ENCODE results near the gene FUT8.

The FUT8 gene

GRCh38 chr14:65412032-65412846 lies at the start of gene FUT8:
TSS of gene FUT8 (plus strand) at chr14:65412730. CDS start at chr14:65561564, 148,834 bp downstream.
- Mint-ChIP-seq H3K9me3 (no peaks in the 10 kb centered on the region), H3K27ac (peak within 1 kb of the TSS; percentile 99), H3K4me1 (peaks cover 37% of the 10 kb centered on the region), H3K4me3 (peak within 1 kb of the TSS; percentile 95), H3K36me3 (no peaks in the 10 kb centered on the region), H3K27me3 (no peaks in the 10 kb centered on the region)
- ATAC-seq: peak; percentile 97

- Mint-ChIP-seq H3K4me1 (peaks cover 37% of the 10 kb centered on the region), H3K36me3 (no peaks in the 10 kb centered on the region), H3K27me3 (no peaks in the 10 kb centered on the region), H3K27ac (peak overlapping the region; percentile 58), H3K9me3 (no peaks in the 10 kb centered on the region), H3K4me3 (no peak overlapping the region)
- ATAC-seq: no peak
These were observed 45.5 kb upstream of the FUT8 start for GRCh38 chr14:65366802-65367565.

DNA sequence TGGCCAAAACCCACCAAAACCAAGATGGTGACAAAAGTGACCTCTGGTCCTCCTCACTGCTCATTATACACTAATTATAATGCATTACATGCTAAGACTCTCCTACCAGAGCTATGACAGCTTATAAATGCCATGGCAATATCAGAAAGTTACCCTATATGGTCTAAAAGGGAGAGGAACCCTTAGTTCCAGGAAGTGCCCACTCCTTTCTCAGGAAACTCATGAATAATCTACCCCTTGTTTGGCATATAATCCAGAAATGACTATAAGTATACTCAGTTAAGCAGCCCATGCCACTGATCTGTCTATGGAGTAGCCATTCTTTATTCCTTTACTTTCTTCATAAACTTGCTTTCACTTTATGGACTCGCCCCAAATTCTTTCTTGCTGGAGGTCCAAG lies 43.0 kb upstream of the FUT8 start:
- peaks cover 57% of the 10 kb centered on the region for H3K4me1 Mint-ChIP-seq
- H3K9me3 Mint-ChIP-seq: no peaks in the 10 kb centered on the region

GRCh38 chr14:65370801-65371248 lies 41.7 kb upstream of the FUT8 start:
- Mint-ChIP-seq H3K27ac (no peak overlapping the region), H3K9me3 (no peaks in the 10 kb centered on the region), H3K4me1 (peaks cover 56% of the 10 kb centered on the region), H3K4me3 (no peak overlapping the region), H3K27me3 (no peaks in the 10 kb centered on the region), H3K36me3 (peaks cover 11% of the 10 kb centered on the region)
- ATAC-seq: no peak

More for the DNA sequence above, 43.0 kb upstream of the FUT8 start:
- H3K27ac Mint-ChIP-seq: no peak overlapping the region
- peaks cover 11% of the 10 kb centered on the region for H3K36me3 Mint-ChIP-seq
- H3K27me3 Mint-ChIP-seq: no peaks in the 10 kb centered on the region
- no peak for ATAC-seq
- no peak overlapping the region for H3K4me3 Mint-ChIP-seq

DNA sequence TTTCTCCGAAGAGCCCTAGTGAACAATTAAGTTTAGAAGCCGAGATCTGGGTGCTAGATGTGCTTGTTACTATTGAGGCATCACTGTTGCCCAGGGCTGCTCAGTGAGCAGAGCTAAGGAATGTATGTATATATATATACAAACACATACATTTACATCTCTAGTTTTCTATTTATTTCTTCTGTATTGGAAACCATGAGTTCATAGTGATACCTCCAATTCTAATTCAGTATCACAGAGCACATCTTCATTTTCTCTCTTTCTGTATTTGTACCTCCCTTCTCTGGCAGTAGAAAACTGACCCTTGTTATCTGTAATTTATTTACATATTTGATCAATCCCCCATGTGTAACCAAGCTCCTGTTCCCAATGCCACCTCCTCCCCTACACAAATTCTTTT lies 40.7 kb upstream of the FUT8 start:
- Mint-ChIP-seq H3K9me3 (no peaks in the 10 kb centered on the region), H3K27ac (peak overlapping the region; percentile 34), H3K36me3 (peaks cover 11% of the 10 kb centered on the region), H3K27me3 (no peaks in the 10 kb centered on the region), H3K4me3 (no peak overlapping the region), H3K4me1 (peaks cover 46% of the 10 kb centered on the region)
- ATAC-seq: no peak

GRCh38 chr14:65373016-65373670 lies 39.4 kb upstream of the FUT8 start:
- Mint-ChIP-seq H3K27me3 (no peaks in the 10 kb centered on the region), H3K27ac (peak overlapping the region; percentile 6), H3K4me1 (peaks cover 44% of the 10 kb centered on the region), H3K36me3 (peaks cover 11% of the 10 kb centered on the region), H3K4me3 (peak overlapping the region; percentile 15), H3K9me3 (no peaks in the 10 kb centered on the region)
- ATAC-seq: no peak

DNA sequence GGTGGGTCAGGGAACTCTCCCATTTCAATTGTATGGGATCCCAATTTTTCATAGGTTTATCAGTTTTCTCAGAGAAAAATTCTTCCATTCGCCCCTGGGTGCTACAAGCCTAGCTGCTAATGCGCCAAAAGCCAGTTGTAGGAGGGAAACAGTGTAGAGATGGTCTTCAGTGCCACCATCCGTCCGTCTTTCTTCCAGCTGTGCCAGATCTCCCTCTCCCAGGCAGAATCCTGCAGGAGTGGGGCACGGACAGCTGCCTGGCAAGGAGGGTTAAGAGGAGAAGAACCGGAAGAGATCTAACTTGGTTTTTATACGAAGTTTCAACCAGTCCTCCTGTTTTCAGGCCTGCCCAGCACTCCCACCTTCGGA lies 38.9 kb upstream of the FUT8 start:
- Mint-ChIP-seq H3K36me3 (peaks cover 11% of the 10 kb centered on the region), H3K9me3 (no peaks in the 10 kb centered on the region), H3K27me3 (no peaks in the 10 kb centered on the region), H3K4me3 (peak overlapping the region; percentile 8), H3K27ac (peak overlapping the region; percentile 6), H3K4me1 (peaks cover 44% of the 10 kb centered on the region)
- no peak for ATAC-seq

GRCh38 chr14:65377576-65377975 lies 35.0 kb upstream of the FUT8 start:
- Mint-ChIP-seq H3K4me3 (no peak overlapping the region), H3K36me3 (peaks cover 21% of the 10 kb centered on the region), H3K27ac (peak overlapping the region; percentile 25), H3K9me3 (no peaks in the 10 kb centered on the region), H3K4me1 (peaks cover 23% of the 10 kb centered on the region), H3K27me3 (no peaks in the 10 kb centered on the region)
- ATAC-seq: no peak

DNA sequence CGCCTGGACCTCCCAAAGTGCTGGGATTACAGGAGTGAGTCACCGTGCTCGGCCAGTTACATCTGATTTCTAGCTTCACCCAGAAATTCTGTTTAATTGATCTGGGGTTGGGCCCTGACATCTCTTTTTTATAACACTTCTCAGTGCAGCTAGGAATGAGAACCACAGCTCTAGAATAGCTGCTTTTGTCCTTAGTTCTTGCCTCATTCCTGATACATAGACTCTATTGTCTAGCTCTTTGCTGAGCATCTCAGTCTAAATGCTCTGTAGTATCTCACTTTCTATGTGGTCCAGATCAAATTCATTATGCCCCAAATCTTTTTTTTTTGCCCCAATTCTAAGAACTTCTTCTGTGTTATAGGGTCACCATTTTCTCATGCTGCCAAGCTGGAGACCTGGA lies 29.9 kb upstream of the FUT8 start:
- Mint-ChIP-seq H3K27ac (no peak overlapping the region), H3K4me1 (peaks cover 5% of the 10 kb centered on the region), H3K4me3 (no peak overlapping the region), H3K27me3 (no peaks in the 10 kb centered on the region), H3K36me3 (peaks cover 10% of the 10 kb centered on the region), H3K9me3 (no peaks in the 10 kb centered on the region)
- no peak for ATAC-seq

- H3K36me3 Mint-ChIP-seq: no peaks in the 10 kb centered on the region
- H3K4me3 Mint-ChIP-seq: no peak overlapping the region
- no peaks in the 10 kb centered on the region for H3K9me3 Mint-ChIP-seq
- H3K27me3 Mint-ChIP-seq: no peaks in the 10 kb centered on the region
- ATAC-seq: no peak
- no peak overlapping the region for H3K27ac Mint-ChIP-seq
- no peaks in the 10 kb centered on the region for H3K4me1 Mint-ChIP-seq
These were observed 25.4 kb upstream of the FUT8 start for GRCh38 chr14:65387171-65387570.

GRCh38 chr14:65387628-65388027 lies 24.9 kb upstream of the FUT8 start:
- H3K27me3 Mint-ChIP-seq: no peaks in the 10 kb centered on the region
- H3K27ac Mint-ChIP-seq: no peak overlapping the region
- no peak overlapping the region for H3K4me3 Mint-ChIP-seq
- no peaks in the 10 kb centered on the region for H3K9me3 Mint-ChIP-seq
- H3K4me1 Mint-ChIP-seq: no peaks in the 10 kb centered on the region
- no peaks in the 10 kb centered on the region for H3K36me3 Mint-ChIP-seq
- ATAC-seq: no peak

GRCh38 chr14:65392296-65392695 lies 20.2 kb upstream of the FUT8 start:
- Mint-ChIP-seq H3K27me3 (no peaks in the 10 kb centered on the region), H3K4me1 (peaks cover 16% of the 10 kb centered on the region), H3K36me3 (peaks cover 32% of the 10 kb centered on the region), H3K9me3 (peaks cover 19% of the 10 kb centered on the region), H3K4me3 (no peak overlapping the region), H3K27ac (no peak overlapping the region)
- no peak for ATAC-seq

DNA sequence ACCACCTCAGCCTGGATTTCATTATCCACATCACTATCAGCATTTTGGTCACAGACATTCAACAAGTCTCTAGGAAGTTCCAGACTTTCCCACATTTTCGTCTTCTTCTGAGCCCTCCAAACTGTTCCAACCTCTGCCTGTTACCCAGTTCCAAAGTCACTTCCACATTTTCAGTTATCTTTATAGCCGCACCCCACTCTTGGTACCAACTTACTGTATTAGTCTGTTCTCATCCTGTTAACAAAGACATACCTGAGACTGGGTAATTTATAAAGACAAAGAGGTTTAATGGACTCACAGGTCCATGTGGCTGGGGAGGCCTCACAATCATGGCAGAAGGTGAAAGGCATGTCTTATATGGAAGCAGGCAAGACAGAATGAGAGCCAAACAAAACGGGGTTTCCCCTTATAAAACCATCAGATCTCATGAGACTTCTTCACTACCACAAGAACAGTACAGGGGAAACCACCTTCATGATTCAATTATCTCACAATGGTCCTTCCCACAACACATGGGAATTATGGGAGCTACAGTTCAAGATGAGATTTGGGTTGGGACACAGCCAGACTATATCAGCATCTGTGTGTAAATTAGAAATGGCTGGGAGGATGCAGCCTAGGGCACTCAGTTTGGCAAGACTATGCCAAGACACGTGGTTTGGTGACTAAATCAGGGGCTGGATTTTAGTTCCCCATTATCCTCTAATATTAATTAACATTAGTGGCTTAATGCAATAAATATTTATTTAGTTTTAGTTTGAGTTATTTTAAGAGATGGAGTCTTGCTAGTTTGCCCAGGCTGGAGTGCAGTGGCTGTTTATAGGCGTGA lies 16.2 kb upstream of the FUT8 start:
- H3K4me1 Mint-ChIP-seq: peaks cover 16% of the 10 kb centered on the region
- peak; percentile 63 for ATAC-seq
- no peaks in the 10 kb centered on the region for H3K27me3 Mint-ChIP-seq
- no peak overlapping the region for H3K4me3 Mint-ChIP-seq
- peaks cover 32% of the 10 kb centered on the region for H3K36me3 Mint-ChIP-seq
- H3K9me3 Mint-ChIP-seq: peaks cover 19% of the 10 kb centered on the region
- H3K27ac Mint-ChIP-seq: peak overlapping the region; percentile 43

DNA sequence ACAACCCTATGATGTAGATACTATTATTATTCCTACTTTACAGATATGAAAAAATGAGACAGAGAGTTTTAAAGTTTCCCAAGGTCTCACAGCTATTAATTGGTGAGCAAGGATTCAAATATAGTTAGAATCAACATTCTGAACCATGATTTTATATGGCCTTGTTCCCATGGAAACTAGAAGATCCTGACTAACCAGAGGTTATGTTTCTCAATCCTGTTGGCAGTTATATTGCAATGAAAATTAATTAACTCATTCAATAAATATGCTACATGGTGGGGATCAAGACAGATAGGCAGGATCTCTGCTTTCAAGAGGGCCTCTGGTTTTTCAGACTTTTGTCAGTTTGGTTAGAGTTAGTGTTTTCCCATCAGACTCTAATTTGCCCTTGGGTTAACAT lies 9.3 kb upstream of the FUT8 start:
- no peak for ATAC-seq
- Mint-ChIP-seq H3K27me3 (no peaks in the 10 kb centered on the region), H3K4me3 (no peak overlapping the region), H3K27ac (no peak overlapping the region), H3K36me3 (no peaks in the 10 kb centered on the region), H3K4me1 (peaks cover 6% of the 10 kb centered on the region), H3K9me3 (no peaks in the 10 kb centered on the region)

DNA sequence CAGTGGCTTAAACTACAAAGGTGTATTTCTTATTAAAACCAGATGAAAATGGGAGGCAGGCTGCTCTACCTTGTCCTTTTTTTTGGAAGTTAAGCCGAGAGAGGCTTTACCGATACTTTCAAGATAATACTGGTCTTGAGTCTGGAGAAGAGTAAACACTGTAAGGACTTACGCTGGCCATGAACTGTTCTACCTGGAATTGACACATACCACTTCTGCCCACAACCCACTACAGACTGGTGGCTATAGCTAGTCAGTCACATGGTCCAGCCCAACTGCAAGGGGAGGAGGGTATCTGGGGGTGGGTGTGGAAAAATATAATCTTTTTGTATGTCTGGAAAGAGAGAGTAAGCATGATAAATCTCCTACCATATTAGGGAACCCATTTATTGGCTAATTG lies 4.4 kb upstream of the FUT8 start:
- ATAC-seq: no peak

More for the DNA sequence above, 4.4 kb upstream of the FUT8 start:
- Mint-ChIP-seq H3K4me1 (peaks cover 23% of the 10 kb centered on the region), H3K27me3 (no peaks in the 10 kb centered on the region), H3K9me3 (no peaks in the 10 kb centered on the region), H3K36me3 (no peaks in the 10 kb centered on the region), H3K4me3 (no peak overlapping the region), H3K27ac (no peak overlapping the region)
